Stomach (tissue), 9 donors: ENCODE measurements around the gene IFRD2. TPM values are rescaled to one million over a fixed set of nuclear protein-coding genes. Genes with fewer than 3 reads are reported as not detected.
"Not testable (repeated sequence)": the region's sequence is repeated elsewhere in the genome, so short reads cannot be mapped to it uniquely, and the experiment has no call there.

Experiments
- DNase-seq, 2 donors: peaks; one replicate each; pipeline versions ENCODE4 v3.0.0 to v3.0.0-alpha.2; 2013 to 2019
- H3K27ac ChIP-seq, 5 donors: fragments of 200-600 bp in 4 of 5; sonication (generic) in 4 of 5; one replicate each; pipeline ENCODE4 v1.5.1; 2013 to 2019; ENCODE audit warnings: mild to moderate bottlenecking in 1 of 5, moderate library complexity in 1 of 5
- H3K27me3 ChIP-seq, 3 donors: fragments of 200-600 bp; sonication (generic); one replicate each; pipeline ENCODE4 v1.5.1; 2017 to 2019; ENCODE audit warnings: mixed run types in 1 of 3
- H3K36me3 ChIP-seq, 4 donors: fragments of 200-600 bp; sonication (generic); 1 replicate in 3 of 4; 2 replicates in 1 of 4; pipeline ENCODE4 v1.5.1; 2016 to 2019
- H3K4me1 ChIP-seq, 4 donors: fragments of 200-600 bp; sonication (generic); one replicate each; pipeline ENCODE4 v1.5.1; 2016 to 2019
- H3K4me3 ChIP-seq, 4 donors: fragments of 200-600 bp; sonication (generic) in 3 of 4; one replicate each; pipeline ENCODE4 v1.5.1; 2016 to 2019; ENCODE audit warnings: mild to moderate bottlenecking in 1 of 4
- H3K9me3 ChIP-seq, 4 donors: fragments of 200-600 bp; sonication (generic); one replicate each; pipeline ENCODE4 v1.5.1; 2016 to 2019
- CTCF ChIP-seq, 7 experiments: fragments of 450-650 bp in 4 of 7; fragments of 200-600 bp in 3 of 7; sonication (generic) in 3 of 7; IDR thresholded peaks; one replicate each; pipeline ENCODE4 v1.5.1; 2016 to 2019; ENCODE audit warnings: antibody characterized with exemption in 7 of 7, control low read depth in 2 of 7, mild to moderate bottlenecking in 1 of 7
- EP300 ChIP-seq: sonication (generic); formaldehyde crosslinking; IDR thresholded peaks from one replicate; pipeline ENCODE4 v1.6.1; 2017; ENCODE audit warnings: antibody characterized with exemption
- POLR2A ChIP-seq, 4 donors: fragments of 450-650 bp; IDR thresholded peaks; one replicate each; pipeline ENCODE4 v1.6.1; 2016; ENCODE audit warnings: antibody characterized with exemption in 4 of 4, control low read depth in 2 of 4, mild to moderate bottlenecking in 1 of 4, moderate library complexity in 1 of 4
- POLR2AphosphoS5 ChIP-seq, 3 donors: sonication (generic); formaldehyde crosslinking; IDR thresholded peaks; one replicate each; pipeline ENCODE4 v1.6.1; 2016; ENCODE audit warnings: antibody characterized with exemption in 3 of 3
- WGBS, 5 donors: extraction: QIAGEN DNeasy Blood & Tissue Kit in 3 of 5; methylation state at CpG; one replicate each; pipeline versions ENCODE4 v1.1.5 to v1.1.7; 2013 to 2018; 5-methylcytosine and 5-hydroxymethylcytosine counted together
- intact Hi-C: fragments of 100-400 bp; cut with DNase I; formaldehyde crosslinking; loops from one replicate; pipeline ENCODE4 v1.15.1; 2023; ENCODE audit warnings: low total_unique reads
- polyA plus RNA-seq, 3 donors: library from polyadenylated mRNA; stranded (reverse); fragments of 200-250 nt; gene quantifications; one replicate each; pipeline ENCODE4 v1.2.3, GENCODE V29; 2013
- total RNA-seq, 5 donors: library from RNA; depleted of rRNA; stranded (reverse); fragments of >200 nt; gene quantifications; one replicate each; pipeline versions ENCODE4 v1.1.0 to v1.2.3, GENCODE V29; 2014 to 2016
- donor health status: healthy with polysubstance abuse.
- donor health status: Bipolar disorder and iron deficiency.
- donor health status: healthy.

IFRD2 gene
- total and polyA plus RNA-seq, 8 donors = 69.9 to 254 (median 113) TPM

- no peak for TF ChIP-seq EP300
- peak in 2 of 3 donors; percentile 55 to 72 for TF ChIP-seq POLR2AphosphoS5 (IDR thresholded peaks at IDR 0.05)
- TF ChIP-seq CTCF (IDR thresholded peaks at IDR 0.05) = peak in 6 of 7 experiments; percentile 67 to 99 (median 96)
- H3K27ac ChIP-seq = peak overlapping the region; percentile 53 to 97 (median 90)
- no peaks in the 10 kb centered on the region for H3K9me3 ChIP-seq
- peak; percentile 94 to 96 for DNase-seq
- 0 to 2% (median 1%) methylated on average over 14 to 25 of the region's 25 CpGs for WGBS, 5 donors
- intact Hi-C loops = no loop called here
- peaks cover 92 to 100% (median 98%) of the 10 kb centered on the region in 4 donors for H3K4me1 ChIP-seq
- H3K4me3 ChIP-seq = peak overlapping the region; percentile 46 to 55 (median 51)
- peaks cover 0 to 6% (median 0%) of the 10 kb centered on the region in 4 donors for H3K36me3 ChIP-seq
- no peaks in the 10 kb centered on the region for H3K27me3 ChIP-seq
Measured at GRCh38 chr3:50245831-50246516, 46.3 kb downstream of the IFRD2 start.

- TF ChIP-seq CTCF (IDR thresholded peaks at IDR 0.05) = no peak
- no peak for TF ChIP-seq POLR2A (IDR thresholded peaks at IDR 0.05)
- TF ChIP-seq EP300 = no peak
- no peak for TF ChIP-seq POLR2AphosphoS5 (IDR thresholded peaks at IDR 0.05)
- H3K4me3 ChIP-seq = peak overlapping the region in 3 of 4 donors; percentile 46 to 55 (median 48)
- 62 to 75% (median 71%) methylated on average over 13 to 16 of the region's 16 CpGs for WGBS, 5 donors
- H3K27ac ChIP-seq = peak overlapping the region; percentile 53 to 97 (median 90)
- intact Hi-C loops = no loop called here
- H3K4me1 ChIP-seq = peaks cover 93 to 100% (median 98%) of the 10 kb centered on the region in 4 donors
- H3K9me3 ChIP-seq = no peaks in the 10 kb centered on the region
- H3K36me3 ChIP-seq = peaks cover 0 to 5% (median 0%) of the 10 kb centered on the region in 4 donors
- no peak for DNase-seq
- no peaks in the 10 kb centered on the region for H3K27me3 ChIP-seq
Measured at GRCh38 chr3:50245251-50245745, 46.9 kb downstream of the IFRD2 start.

GRCh38 chr3:50244813-50245212 is 47.4 kb downstream of the IFRD2 start:
- intact Hi-C loops = not testable (repeated sequence)
- peaks cover 90 to 100% (median 98%) of the 10 kb centered on the region in 4 donors for H3K4me1 ChIP-seq
- WGBS, 5 donors = 77 to 87% (median 85%) methylated on average over 6 of the region's 6 CpGs

GRCh38 chr3:50243543-50243895 is 48.7 kb downstream of the IFRD2 start:
- TF ChIP-seq EP300 = no peak
- TF ChIP-seq POLR2A (IDR thresholded peaks at IDR 0.05) = no peak
- peak overlapping the region; percentile 22 to 97 (median 90) for H3K27ac ChIP-seq
- H3K9me3 ChIP-seq = no peaks in the 10 kb centered on the region
- peak overlapping the region in 2 of 4 donors; percentile 17 to 19 for H3K4me3 ChIP-seq
- peaks cover 90 to 100% (median 98%) of the 10 kb centered on the region in 4 donors for H3K4me1 ChIP-seq
- WGBS, 5 donors = 73 to 92% (median 91%) methylated on average over 4 of the region's 4 CpGs
- DNase-seq = no peak
- intact Hi-C loops = no loop called here
- H3K36me3 ChIP-seq = peaks cover 0 to 10% (median 3%) of the 10 kb centered on the region in 4 donors
- no peaks in the 10 kb centered on the region for H3K27me3 ChIP-seq

More at GRCh38 chr3:50244813-50245212, 47.4 kb downstream of the IFRD2 start:
- Histone ChIP-seq H3K4me3 (peak overlapping the region in 1 of 4 donors; percentile 46), H3K27ac (peak overlapping the region in 4 of 5 donors; percentile 84 to 97 (median 92))
- DNase-seq, H3K27me3 ChIP-seq, H3K36me3 ChIP-seq, H3K9me3 ChIP-seq: not testable (repeated sequence)

GRCh38 chr3:50242851-50243542 is 49.2 kb downstream of the IFRD2 start:
- TF ChIP-seq POLR2AphosphoS5 (IDR thresholded peaks at IDR 0.05) = peak in 1 of 3 donors; percentile 31
- TF ChIP-seq POLR2A (IDR thresholded peaks at IDR 0.05) = no peak
- TF ChIP-seq CTCF (IDR thresholded peaks at IDR 0.05) = no peak
- TF ChIP-seq EP300 = no peak
- Histone ChIP-seq H3K36me3 (peaks cover 0 to 10% (median 3%) of the 10 kb centered on the region in 4 donors), H3K4me1 (peaks cover 91 to 100% (median 98%) of the 10 kb centered on the region in 4 donors), H3K4me3 (peak overlapping the region in 2 of 4 donors; percentile 17 to 19), H3K27ac (peak overlapping the region; percentile 22 to 97 (median 90)), H3K9me3 (no peaks in the 10 kb centered on the region), H3K27me3 (no peaks in the 10 kb centered on the region)
- intact Hi-C loops = no loop called here
- peak; percentile 50 to 75 for DNase-seq
- 26 to 38% (median 36%) methylated on average over 9 to 14 of the region's 14 CpGs for WGBS, 5 donors
